H9 (cell line): ENCODE measurements around the gene ZNF488. TPM values are rescaled to one million over a fixed set of nuclear protein-coding genes. Genes with fewer than 3 reads are reported as not detected.

Source experiments
- DNase-seq: peaks from one replicate; pipeline ENCODE4 v3.0.0-alpha.2; 2017
- H2AFZ ChIP-seq: one replicate; pipeline ENCODE4 v1.6.1; 2013; ENCODE audit warnings: mild to moderate bottlenecking, low read length, control low read depth, moderate library complexity
- H2AK5ac ChIP-seq: 2 replicates; pipeline ENCODE4 v1.6.1; 2013; ENCODE audit warnings: low read length, control low read depth, mixed read lengths; ENCODE audit not compliant: insufficient read length
- H2BK120ac ChIP-seq: one replicate; pipeline ENCODE4 v1.6.1; 2013; ENCODE audit warnings: low read depth, mild to moderate bottlenecking, low read length, control low read depth, inconsistent platforms; ENCODE audit not compliant: poor library complexity, severe bottlenecking
- H2BK12ac ChIP-seq: 2 replicates; pipeline ENCODE4 v1.6.1; 2013; ENCODE audit warnings: low read length, control low read depth, mixed read lengths, low read depth; ENCODE audit not compliant: insufficient read length
- H2BK15ac ChIP-seq: 2 replicates; pipeline ENCODE4 v1.6.1; 2013; ENCODE audit warnings: low read depth, low read length, control low read depth
- H2BK20ac ChIP-seq: one replicate; pipeline ENCODE4 v1.6.1; 2013; ENCODE audit warnings: low read depth, mild to moderate bottlenecking, low read length, control low read depth, inconsistent platforms; ENCODE audit not compliant: poor library complexity, severe bottlenecking
- H2BK5ac ChIP-seq: 2 replicates; pipeline ENCODE4 v1.6.1; 2013; ENCODE audit warnings: low read length, control low read depth, mixed read lengths; ENCODE audit not compliant: insufficient read length
- H3K14ac ChIP-seq: 2 replicates; pipeline ENCODE4 v1.6.1; 2013; ENCODE audit warnings: low read length, control low read depth; ENCODE audit not compliant: insufficient read depth
- H3K18ac ChIP-seq: 2 replicates; pipeline ENCODE4 v1.6.1; 2013; ENCODE audit warnings: low read depth, mild to moderate bottlenecking, mixed read lengths, low read length, control low read depth; ENCODE audit not compliant: insufficient read length
- H3K23ac ChIP-seq: 2 replicates; pipeline ENCODE4 v1.6.1; 2013; ENCODE audit warnings: low read length, control low read depth, mixed read lengths, low read depth; ENCODE audit not compliant: insufficient read length
- H3K23me2 ChIP-seq: 2 replicates; pipeline ENCODE4 v1.6.1; 2013; ENCODE audit warnings: low read depth, mild to moderate bottlenecking, mixed read lengths, low read length, control low read depth; ENCODE audit not compliant: insufficient read length, poor library complexity, severe bottlenecking
- H3K27ac ChIP-seq: 2 replicates; pipeline ENCODE4 v1.5.1; 2013; ENCODE audit warnings: low read length, control low read depth, mixed read lengths, low read depth; ENCODE audit not compliant: insufficient read length
- H3K27me3 ChIP-seq: 2 replicates; pipeline ENCODE4 v1.6.1; 2013; ENCODE audit warnings: low read length, control low read depth, inconsistent platforms; ENCODE audit not compliant: insufficient read depth
- H3K4ac ChIP-seq: 2 replicates; pipeline ENCODE4 v1.6.1; 2013; ENCODE audit warnings: low read depth, mild to moderate bottlenecking, control low read depth, inconsistent platforms, low read length, moderate library complexity
- H3K4me1 ChIP-seq: 2 replicates; pipeline ENCODE4 v1.6.1; 2013; ENCODE audit warnings: low read length, control low read depth, inconsistent platforms; ENCODE audit not compliant: insufficient read depth
- H3K4me2 ChIP-seq: 2 replicates; pipeline ENCODE4 v1.6.1; 2013; ENCODE audit warnings: low read length, control low read depth, mixed read lengths; ENCODE audit not compliant: insufficient read length, insufficient read depth
- H3K56ac ChIP-seq: 2 replicates; pipeline ENCODE4 v1.6.1; 2013; ENCODE audit warnings: low read depth, mild to moderate bottlenecking, mixed read lengths, low read length, control low read depth; ENCODE audit not compliant: insufficient read length
- H3K79me1 ChIP-seq: 2 replicates; pipeline ENCODE4 v1.6.1; 2013; ENCODE audit warnings: low read depth, mild to moderate bottlenecking, moderate library complexity, low read length, control low read depth, inconsistent platforms; ENCODE audit not compliant: insufficient read depth, poor library complexity, severe bottlenecking
- H3K79me2 ChIP-seq: 2 replicates; pipeline ENCODE4 v1.6.1; 2013; ENCODE audit warnings: low read length, control low read depth, inconsistent platforms; ENCODE audit not compliant: insufficient read depth
- H3K9ac ChIP-seq: 2 replicates; pipeline ENCODE4 v1.6.1; 2013; ENCODE audit warnings: low read length, control low read depth, mixed read lengths; ENCODE audit not compliant: insufficient read length; ENCODE audit errors: extremely low read depth
- H3K9me3 ChIP-seq: one replicate; pipeline ENCODE4 v1.6.1; 2013; ENCODE audit warnings: low read depth, low read length, inconsistent platforms; ENCODE audit not compliant: control insufficient read depth
- H3T11ph ChIP-seq: one replicate; pipeline ENCODE4 v1.6.1; 2013; ENCODE audit warnings: mild to moderate bottlenecking, low read length, control low read depth, inconsistent platforms
- H4K20me1 ChIP-seq: one replicate; pipeline ENCODE4 v1.6.1; 2013; ENCODE audit not compliant: control insufficient read depth, insufficient read length, insufficient read depth
- H4K5ac ChIP-seq: 2 replicates; pipeline ENCODE4 v1.6.1; 2013; ENCODE audit warnings: low read depth, mild to moderate bottlenecking, mixed read lengths, low read length, control low read depth; ENCODE audit not compliant: insufficient read length
- H4K8ac ChIP-seq: replicated peaks from 2 replicates; pipeline ENCODE4 v1.6.1; 2013; ENCODE audit warnings: low read length, control low read depth, mixed read lengths, low read depth; ENCODE audit not compliant: insufficient read length
- H4K91ac ChIP-seq: 2 replicates; pipeline ENCODE4 v1.6.1; 2013; ENCODE audit warnings: low read depth, mild to moderate bottlenecking, moderate library complexity, mixed read lengths, low read length, control low read depth; ENCODE audit not compliant: insufficient read length
- H3K27ac Mint-ChIP-seq, 3 experiments: 2 replicates in 2 of 3; 3 replicates in 1 of 3; pipeline ENCODE4 v1.8.0; 2020 to 2021; ENCODE audit warnings: mixed read lengths in 3 of 3, mild to moderate bottlenecking in 1 of 3, moderate library complexity in 1 of 3
- H3K27me3 Mint-ChIP-seq: 2 replicates; pipeline ENCODE4 v1.8.0; 2021; ENCODE audit warnings: low read depth, mild to moderate bottlenecking, moderate library complexity, mixed read lengths
- H3K36me3 Mint-ChIP-seq, 3 experiments: 2 replicates in 2 of 3; 3 replicates in 1 of 3; pipeline ENCODE4 v1.8.0; 2020 to 2021; ENCODE audit warnings: low read depth in 3 of 3, mixed read lengths in 3 of 3; ENCODE audit not compliant: insufficient read depth in 1 of 3
- H3K4me1 Mint-ChIP-seq, 2 experiments: 2 replicates each; pipeline ENCODE4 v1.8.0; 2020; ENCODE audit warnings: mixed read lengths in 2 of 2
- H3K4me3 Mint-ChIP-seq, 2 experiments: 2 replicates in 1 of 2; 3 replicates in 1 of 2; pipeline ENCODE4 v1.8.0; 2020 to 2021; ENCODE audit warnings: mild to moderate bottlenecking in 2 of 2, mixed read lengths in 2 of 2, moderate library complexity in 1 of 2
- H3K9me3 Mint-ChIP-seq, 2 experiments: 2 replicates in 1 of 2; 3 replicates in 1 of 2; pipeline ENCODE4 v1.8.0; 2020; ENCODE audit warnings: mild to moderate bottlenecking in 2 of 2, mixed read lengths in 2 of 2, moderate library complexity in 1 of 2
- WGBS: extraction: QIAGEN DNeasy Blood & Tissue Kit; methylation state at CpG from one replicate; pipeline ENCODE4 v1.1.7; 2013; ENCODE audit warnings: missing lambda C conversion rate, low lambda C conversion rate, mixed read lengths; ENCODE audit not compliant: insufficient read length; ENCODE audit errors: extremely low coverage; 5-methylcytosine and 5-hydroxymethylcytosine counted together
- total RNA-seq: library from RNA; stranded (reverse); gene quantifications from 2 replicates; pipeline ENCODE4 v1.2.1, GENCODE V29; 2021
- TF ChIP-seq, protein P1 (sequence below): fragments of 200-600 bp; sonication (generic); conservative IDR thresholded peaks from 3 replicates; pipeline ENCODE4 v1.8.0; 2021; ENCODE audit warnings: antibody characterized with exemption, mild to moderate bottlenecking

The ZNF488 gene
- total RNA-seq, 1 experiment from 2014 or later: 2.9 TPM

DNA sequence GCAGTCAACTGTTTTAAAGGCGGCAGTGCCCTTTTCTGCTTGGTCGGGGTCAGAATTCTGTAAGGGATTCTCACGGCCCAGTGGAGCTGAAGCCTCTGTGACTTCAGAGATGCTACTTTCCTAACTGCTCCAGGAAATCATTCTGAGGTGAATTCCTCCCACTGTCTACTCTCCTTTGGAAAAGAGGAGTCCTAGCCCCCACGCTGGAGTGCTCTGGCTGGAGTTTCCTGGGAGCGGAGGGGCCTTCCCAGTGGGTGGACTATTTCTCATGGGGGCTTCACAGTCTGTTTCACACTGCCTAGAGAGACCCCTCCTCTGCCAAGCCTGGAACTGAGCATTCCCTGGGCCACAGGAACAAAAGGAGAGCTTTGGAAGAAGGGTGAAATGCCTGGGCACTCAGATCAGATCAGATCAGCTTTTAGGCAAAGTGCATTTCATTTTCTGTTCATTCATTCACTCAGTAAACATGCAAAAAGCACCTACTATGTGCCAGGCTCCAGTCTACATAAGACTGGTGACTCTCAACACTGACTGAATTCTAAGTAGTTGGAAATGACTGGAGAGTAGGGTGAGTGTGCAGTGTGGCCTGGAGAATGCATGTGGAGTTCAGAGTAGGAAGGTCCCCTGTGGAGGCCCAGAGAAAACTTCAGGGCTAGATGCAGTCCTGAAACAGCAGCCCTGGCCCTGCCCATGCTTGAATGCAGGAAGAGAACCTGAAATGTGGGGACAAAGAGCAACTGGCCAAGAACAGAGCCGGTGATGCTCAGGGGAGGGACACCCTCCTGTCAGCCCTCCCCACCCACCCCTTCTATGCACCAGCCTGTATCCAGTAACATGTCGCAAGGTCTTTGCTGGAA is 12.2 kb downstream of the ZNF488 start:
- no peaks in the 10 kb centered on the region for H3K27me3 Mint-ChIP-seq
- Histone ChIP-seq H3T11ph (no peak overlapping the region), H3K56ac (no peak overlapping the region), H4K91ac (no peak overlapping the region), H2BK15ac (no peak overlapping the region), H4K8ac (no peak overlapping the region), H2BK5ac (no peak overlapping the region), H2BK12ac (no peak overlapping the region), H3K23me2 (no peaks in the 10 kb centered on the region), H2BK20ac (no peak overlapping the region), H3K79me1 (no peaks in the 10 kb centered on the region), H2BK120ac (no peak overlapping the region), H4K20me1 (no peaks in the 10 kb centered on the region), H2AK5ac (no peak overlapping the region), H2AFZ (no peak overlapping the region), H3K27me3 (no peaks in the 10 kb centered on the region), H3K14ac (no peak overlapping the region), H3K79me2 (no peaks in the 10 kb centered on the region), H3K18ac (no peak overlapping the region), H3K23ac (no peak overlapping the region), H3K4me1 (peaks cover 6% of the 10 kb centered on the region; the same call in 1 of the 2 replicates), H4K5ac (no peak overlapping the region), H3K9me3 (no peaks in the 10 kb centered on the region), H3K27ac (no peak overlapping the region), H3K4ac (no peak overlapping the region), H3K4me2 (no peak overlapping the region), H3K9ac (no peak overlapping the region)
- TF ChIP-seq, protein P1, sequence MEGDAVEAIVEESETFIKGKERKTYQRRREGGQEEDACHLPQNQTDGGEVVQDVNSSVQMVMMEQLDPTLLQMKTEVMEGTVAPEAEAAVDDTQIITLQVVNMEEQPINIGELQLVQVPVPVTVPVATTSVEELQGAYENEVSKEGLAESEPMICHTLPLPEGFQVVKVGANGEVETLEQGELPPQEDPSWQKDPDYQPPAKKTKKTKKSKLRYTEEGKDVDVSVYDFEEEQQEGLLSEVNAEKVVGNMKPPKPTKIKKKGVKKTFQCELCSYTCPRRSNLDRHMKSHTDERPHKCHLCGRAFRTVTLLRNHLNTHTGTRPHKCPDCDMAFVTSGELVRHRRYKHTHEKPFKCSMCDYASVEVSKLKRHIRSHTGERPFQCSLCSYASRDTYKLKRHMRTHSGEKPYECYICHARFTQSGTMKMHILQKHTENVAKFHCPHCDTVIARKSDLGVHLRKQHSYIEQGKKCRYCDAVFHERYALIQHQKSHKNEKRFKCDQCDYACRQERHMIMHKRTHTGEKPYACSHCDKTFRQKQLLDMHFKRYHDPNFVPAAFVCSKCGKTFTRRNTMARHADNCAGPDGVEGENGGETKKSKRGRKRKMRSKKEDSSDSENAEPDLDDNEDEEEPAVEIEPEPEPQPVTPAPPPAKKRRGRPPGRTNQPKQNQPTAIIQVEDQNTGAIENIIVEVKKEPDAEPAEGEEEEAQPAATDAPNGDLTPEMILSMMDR: no peak
- peak; percentile 23 for DNase-seq
- no CpG with 5 or more reads among the region's 7 CpGs for WGBS
- H3K36me3 Mint-ChIP-seq: no peaks in the 10 kb centered on the region
- no peaks in the 10 kb centered on the region for H3K9me3 Mint-ChIP-seq
- H3K27ac Mint-ChIP-seq: peak overlapping the region in 2 of 3 experiments; percentile 49 to 68; a peak in 1 of 7 replicates
- no peak overlapping the region for H3K4me3 Mint-ChIP-seq
- peaks cover 12 to 19% of the 10 kb centered on the region in 2 experiments for H3K4me1 Mint-ChIP-seq
